SK-N-SH (cell line): ENCODE measurements around the gene ACOT7. TPM values are rescaled to one million over a fixed set of nuclear protein-coding genes. Genes with fewer than 3 reads are reported as not detected.
A peak's percentile ranks its signal among the peaks of the same experiment; 100 is the strongest.
"Not testable (repeated sequence)": the region's sequence is repeated elsewhere in the genome, so short reads cannot be mapped to it uniquely, and the experiment has no call there.

Source experiments
- CTCF ChIA-PET: fragments of 300-600, 350-600 bp; formaldehyde crosslinking; extraction: SDS; loops from one replicate; lab custom pipeline; 2021; lab: Yijun Ruan, JAX
- POLR2A ChIA-PET: fragments of 350-600 bp; sonication (Branson Sonifier 250); formaldehyde crosslinking; extraction: SDS; loops from one replicate; lab custom pipeline; 2020; ENCODE audit warnings: antibody characterized with exemption, inconsistent platforms; lab: Yijun Ruan, JAX
- DNase-seq: peaks from one replicate; pipeline ENCODE4 v3.0.0; 2012
- H2AFZ ChIP-seq: fragments of 200-600 bp; sonication (generic); 2 replicates; pipeline ENCODE4 v1.8.1; 2016; ENCODE audit warnings: antibody characterized with exemption, mild to moderate bottlenecking, low read depth
- H3F3A ChIP-seq: fragments of 200-600 bp; sonication (generic); replicated peaks from 2 replicates; pipeline ENCODE3; 2016; ENCODE audit warnings: antibody characterized with exemption, mild to moderate bottlenecking; ENCODE audit not compliant: insufficient read depth
- H3K27ac ChIP-seq, 2 experiments: fragments of 200-500 bp in 1 of 2; fragments of 200-600 bp in 1 of 2; sonication (Bioruptor generic) in 1 of 2; sonication (generic), shearing (Covaris generic) in 1 of 2; 2 replicates each; pipeline versions ENCODE4 v1.5.1 to v1.6.1; 2014 to 2016; ENCODE audit warnings: low read depth in 2 of 2, inconsistent platforms in 1 of 2, low read length in 1 of 2, mild to moderate bottlenecking in 1 of 2, mixed read lengths in 1 of 2
- H3K27me3 ChIP-seq: fragments of 200-600 bp; sonication (generic), shearing (Covaris generic); 2 replicates; pipeline ENCODE4 v1.6.1; 2016; ENCODE audit warnings: mixed run types; ENCODE audit not compliant: insufficient read depth
- H3K36me3 ChIP-seq, 2 experiments: fragments of 200-500 bp in 1 of 2; fragments of 200-600 bp in 1 of 2; sonication (Bioruptor generic) in 1 of 2; sonication (generic) in 1 of 2; replicated peaks in 1 of 2; 2 replicates each; pipeline versions ENCODE3 to v1.5.1; 2014 to 2016; ENCODE audit warnings: low read length in 1 of 2, mild to moderate bottlenecking in 1 of 2; ENCODE audit not compliant: insufficient read depth in 2 of 2, control insufficient read depth in 1 of 2
- H3K4me1 ChIP-seq, 2 experiments: fragments of 200-500 bp in 1 of 2; fragments of 200-600 bp in 1 of 2; sonication (Bioruptor generic) in 1 of 2; sonication (generic), shearing (Covaris generic) in 1 of 2; 2 replicates each; pipeline versions ENCODE4 v1.5.1 to v1.6.1; 2014 to 2016; ENCODE audit warnings: low read depth in 1 of 2, low read length in 1 of 2, mixed run types in 1 of 2; ENCODE audit not compliant: insufficient read depth in 2 of 2, control insufficient read depth in 1 of 2
- H3K4me2 ChIP-seq: fragments of 200-600 bp; sonication (generic), shearing (Covaris generic); 2 replicates; pipeline ENCODE4 v1.6.1; 2017; ENCODE audit warnings: mixed run types
- H3K4me3 ChIP-seq, 2 experiments: fragments of 200-500 bp in 1 of 2; fragments of 200-600 bp in 1 of 2; sonication (Bioruptor generic) in 1 of 2; sonication (generic), shearing (Covaris generic) in 1 of 2; 2 replicates each; pipeline versions ENCODE4 v1.5.1 to v1.8.1; 2014 to 2016; ENCODE audit warnings: low read depth in 2 of 2, inconsistent platforms in 1 of 2, low read length in 1 of 2, mild to moderate bottlenecking in 1 of 2, mixed read lengths in 1 of 2, moderate library complexity in 1 of 2
- H3K79me2 ChIP-seq: fragments of 200-600 bp; sonication (generic); 2 replicates; pipeline ENCODE4 v1.8.1; 2017; ENCODE audit warnings: mild to moderate bottlenecking; ENCODE audit not compliant: insufficient read depth
- H3K9ac ChIP-seq: fragments of 200-600 bp; sonication (generic); 2 replicates; pipeline ENCODE4 v1.6.1; 2017; ENCODE audit warnings: mixed run types
- H3K9me2 ChIP-seq: fragments of 200-600 bp; sonication (generic); 2 replicates; pipeline ENCODE4 v1.6.1; 2017; ENCODE audit warnings: mixed run types
- H3K9me3 ChIP-seq: fragments of 200-600 bp; sonication (generic); 2 replicates; pipeline ENCODE4 v1.6.1; 2017; ENCODE audit warnings: mixed run types, mild to moderate bottlenecking, moderate library complexity
- H4K20me1 ChIP-seq: fragments of 200-600 bp; sonication (generic); 2 replicates; pipeline ENCODE4 v1.6.1; 2017; ENCODE audit warnings: mild to moderate bottlenecking, mixed run types; ENCODE audit not compliant: insufficient read depth
- CTCF ChIP-seq: fragments of 200-600 bp; sonication (generic); IDR thresholded peaks from 2 replicates; pipeline ENCODE4 v1.6.1; 2017; ENCODE audit warnings: antibody characterized with exemption, mild to moderate bottlenecking, moderate library complexity
- EP300 ChIP-seq, 2 experiments: IDR thresholded peaks; 2 replicates each; pipeline versions ENCODE4 v1.4.0 to v1.6.1; 2012; ENCODE audit warnings: borderline replicate concordance in 1 of 2, low read depth in 1 of 2, low read length in 1 of 2
- EZH2phosphoT487 ChIP-seq: fragments of 200-600 bp; sonication (generic); IDR thresholded peaks from 2 replicates; pipeline ENCODE4 v1.6.1; 2017; ENCODE audit warnings: low read depth, mixed run types, mild to moderate bottlenecking, antibody characterized with exemption, moderate library complexity, borderline replicate concordance
- FOSL2 ChIP-seq: IDR thresholded peaks from 2 replicates; pipeline ENCODE4 v1.4.0; 2012; ENCODE audit warnings: low read depth, mild to moderate bottlenecking, moderate library complexity, borderline replicate concordance
- FOXJ3 ChIP-seq: sonication (generic); formaldehyde crosslinking; IDR thresholded peaks from 2 replicates; pipeline ENCODE4 v1.5.1; 2020; ENCODE audit warnings: mild to moderate bottlenecking, missing genetic modification reagents
- IRF3 ChIP-seq: fragments of 150-350 bp; IDR thresholded peaks from 2 replicates; pipeline ENCODE4 v1.6.1; 2016; ENCODE audit warnings: mild to moderate bottlenecking, low read depth, low read length
- MAX ChIP-seq: IDR thresholded peaks from 2 replicates; pipeline ENCODE4 v1.4.0; 2012; ENCODE audit warnings: low read depth
- MXI1 ChIP-seq: IDR thresholded peaks from 2 replicates; pipeline ENCODE4 v1.6.1; 2012; ENCODE audit warnings: mild to moderate bottlenecking, low read depth, low read length, improper control_type of control experiment
- POLR2AphosphoS5 ChIP-seq: IDR thresholded peaks from 2 replicates; pipeline ENCODE4 v1.6.1; 2012; ENCODE audit warnings: low read depth, low read length
- RAD21 ChIP-seq: IDR thresholded peaks from 2 replicates; pipeline ENCODE4 v1.6.1; 2012; ENCODE audit warnings: mild to moderate bottlenecking, low read length
- REST ChIP-seq: IDR thresholded peaks from 2 replicates; pipeline ENCODE4 v1.6.1; 2012; ENCODE audit warnings: mild to moderate bottlenecking, low read depth, low read length, moderate library complexity
- SIN3A ChIP-seq: IDR thresholded peaks from 2 replicates; pipeline ENCODE4 v1.6.1; 2012; ENCODE audit warnings: low read depth, mild to moderate bottlenecking, low read length, moderate library complexity, borderline replicate concordance
- SMC3 ChIP-seq: IDR thresholded peaks from 2 replicates; pipeline ENCODE4 v1.6.1; 2012; ENCODE audit warnings: low read depth, low read length, improper control_type of control experiment
- TAF1 ChIP-seq: IDR thresholded peaks from 2 replicates; pipeline ENCODE4 v1.6.1; 2012; ENCODE audit warnings: low read depth, mild to moderate bottlenecking, low read length, moderate library complexity, borderline replicate concordance
- USF1 ChIP-seq: IDR thresholded peaks from 2 replicates; pipeline ENCODE4 v1.4.0; 2012; ENCODE audit warnings: low read depth, borderline replicate concordance
- WGBS: methylation state at CpG from one replicate; pipeline ENCODE4 v1.1.6; 2017; ENCODE audit warnings: low lambda C conversion rate; 5-methylcytosine and 5-hydroxymethylcytosine counted together
- polyA plus RNA-seq, 3 experiments: library from polyadenylated mRNA; depleted of rRNA; stranded (reverse); fragments of >200 nt; gene quantifications; 2 replicates each; pipeline ENCODE4 v1.2.3, GENCODE V29; 2012

The ACOT7 gene
- polyA plus RNA-seq, 1 of the 3 experiments (the other 2 are of a cell fraction), result 289 TPM

GRCh38 chr1:6395130-6395529, 1.6 kb upstream of the ACOT7 start:
- not testable (repeated sequence) for DNase-seq, H3K4me3 ChIP-seq, H3K9me2 ChIP-seq, H4K20me1 ChIP-seq, H3K9ac ChIP-seq, H3K27me3 ChIP-seq, H2AFZ ChIP-seq, H3F3A ChIP-seq, H3K4me2 ChIP-seq, H3K36me3 ChIP-seq, H3K27ac ChIP-seq, H3K9me3 ChIP-seq
- peaks cover 26% of the 10 kb centered on the region for H3K79me2 ChIP-seq
- POLR2A ChIA-PET, result interaction anchor here (1.5 to 3.1 kb wide), 2 partner anchors 10 to 32 kb away, joined by 3 to 19 read pairs; no protein-coding TSS in a partner anchor
- 94% methylated on average over 7 of the region's 8 CpGs for WGBS
- peaks cover 8 to 14% of the 10 kb centered on the region in 2 experiments; a peak in 1 of 4 replicates for H3K4me1 ChIP-seq
- CTCF ChIA-PET, result interaction anchor here (0.6 to 1.9 kb wide), 2 partner anchors 10 to 59 kb away, joined by 4 read pairs; no protein-coding TSS in a partner anchor

- no peak for DNase-seq
- H2AFZ ChIP-seq, result peak overlapping the region; percentile 65; the same call in 1 of the 2 replicates
- no CpG with 5 or more reads among the region's 83 CpGs for WGBS
- H3F3A ChIP-seq, result no peaks in the 10 kb centered on the region
- peaks cover 8 to 14% of the 10 kb centered on the region in 2 experiments; a peak in 1 of 4 replicates for H3K4me1 ChIP-seq
- peak overlapping the region in 1 of 2 experiments; percentile 61; a peak in 1 of 4 replicates for H3K27ac ChIP-seq
- peak overlapping the region; percentile 83; the same call in 1 of the 2 replicates for H3K9ac ChIP-seq
- peak overlapping the region; percentile 89 for H3K4me2 ChIP-seq
- peaks cover 48% of the 10 kb centered on the region for H3K79me2 ChIP-seq
- H3K9me2 ChIP-seq, result no peaks in the 10 kb centered on the region
- ChIA-PET POLR2A (interaction anchor here (0.9 to 3.1 kb wide), 3 partner anchors 8 to 147 kb away, joined by 3 to 19 read pairs (median 4); no protein-coding TSS in a partner anchor), CTCF (interaction anchor here (0.7 to 2.7 kb wide), 9 partner anchors 12 to 343 kb away, joined by 3 to 14 read pairs (median 5); no protein-coding TSS in a partner anchor)
- H4K20me1 ChIP-seq, result no peaks in the 10 kb centered on the region
- peak overlapping the region; percentile 64 to 73 for H3K4me3 ChIP-seq
- H3K36me3 ChIP-seq, result no peaks in the 10 kb centered on the region
- H3K9me3 ChIP-seq, result no peaks in the 10 kb centered on the region
- no peak for TF ChIP-seq SMC3
- no peak for TF ChIP-seq FOXJ3 (CRISPR knock-in tag)
- TF ChIP-seq RAD21, result no peak
- TF ChIP-seq FOSL2, result no peak
- no peak for TF ChIP-seq EZH2phosphoT487
- TF ChIP-seq MXI1, result no peak
- TF ChIP-seq CTCF, result no peak
- no peak for TF ChIP-seq USF1
- peak; percentile 71 for TF ChIP-seq TAF1
- TF ChIP-seq POLR2AphosphoS5, result peak; percentile 44; the same call in 1 of the 2 replicates
- TF ChIP-seq EP300 (IDR thresholded peaks at IDR 0.05; ENCODE audit: borderline replicate concordance in 1 of 2, low read depth in 1 of 2, low read length in 1 of 2), result no peak
- no peak for TF ChIP-seq SIN3A
- no peak for TF ChIP-seq MAX
- TF ChIP-seq IRF3, result no peak
- no peak for TF ChIP-seq REST
- H3K27me3 ChIP-seq, result no peaks in the 10 kb centered on the region
Observed at GRCh38 chr1:6392809-6393399, 663 bp downstream of the ACOT7 start.
